GM23338 (cell line): ENCODE data around the gene SLC35G4.

ENCODE experiments used
- CTCF ChIP-seq, 2 experiments: fragments of 200-600 bp in 1 of 2; sonication (generic) in 1 of 2; conservative IDR thresholded peaks; 2 replicates each; pipeline versions ENCODE4 v1.5.1 to v1.6.1; 2016 to 2017; ENCODE audit warnings: antibody characterized with exemption in 2 of 2, low read depth in 2 of 2, mild to moderate bottlenecking in 2 of 2, moderate library complexity in 1 of 2
- EZH2 ChIP-seq: fragments of 200-600 bp; sonication (generic); IDR thresholded peaks from one replicate; pipeline ENCODE4 v1.8.0; 2017; ENCODE audit warnings: antibody characterized with exemption, mild to moderate bottlenecking, low read depth; ENCODE audit not compliant: unreplicated experiment
- NANOG ChIP-seq: IDR thresholded peaks from 2 replicates; pipeline ENCODE4 v1.6.1; 2016; ENCODE audit warnings: antibody characterized with exemption, borderline replicate concordance
- POLR2AphosphoS5 ChIP-seq: IDR thresholded peaks from 2 replicates; pipeline ENCODE4 v1.6.1; 2016; ENCODE audit warnings: antibody characterized with exemption, low read depth
- REST ChIP-seq: IDR thresholded peaks from one replicate; pipeline ENCODE4 v1.6.1; 2018; ENCODE audit warnings: antibody characterized with exemption; ENCODE audit not compliant: unreplicated experiment
- STAT1 ChIP-seq: IDR thresholded peaks from one replicate; pipeline ENCODE4 v1.6.1; 2016; ENCODE audit warnings: antibody characterized with exemption; ENCODE audit not compliant: unreplicated experiment

- TF ChIP-seq CTCF (conservative IDR thresholded peaks at IDR 0.05; ENCODE audit: low read depth in 2 of 2) (no peak), REST (no peak), NANOG (no peak), POLR2AphosphoS5 (no peak), EZH2 (no peak), STAT1 (no peak)
Measured at GRCh38 chr18:11653521-11653920, 44.1 kb downstream of the SLC35G4 start.
